WTC11 (cell line): ENCODE measurements around the gene HOXA5. TPM values are rescaled to one million over a fixed set of nuclear protein-coding genes. Genes with fewer than 3 reads are reported as not detected.
A peak's percentile ranks its signal among the peaks of the same experiment; 100 is the strongest.

ENCODE experiments used
- ATAC-seq: fragments of 200-7000 bp; cut with Tn5 transposase; 2 replicates; pipeline ENCODE4 v1.10.0; 2021; ENCODE audit warnings: mild to moderate bottlenecking, moderate library complexity
- CTCF ChIA-PET: fragments of 300-600 bp; sonication (Branson Sonifier 250); formaldehyde crosslinking; loops from one replicate; lab custom pipeline; 2021; ENCODE audit warnings: antibody characterized with exemption; lab: Charles Lee
- POLR2A ChIA-PET: fragments of 350-600 bp; sonication (Branson Sonifier 250); formaldehyde crosslinking; loops from one replicate; lab custom pipeline; 2021; ENCODE audit warnings: antibody characterized with exemption; lab: Charles Lee
- DNase-seq: peaks from one replicate; pipeline ENCODE4 v3.0.0; 2021; ENCODE audit warnings: low spot score
- H3K27ac Mint-ChIP-seq: 2 replicates; pipeline ENCODE4 v1.8.0; 2021; ENCODE audit warnings: mixed read lengths
- H3K27me3 Mint-ChIP-seq: 2 replicates; pipeline ENCODE4 v1.8.0; 2021; ENCODE audit warnings: low read depth, mild to moderate bottlenecking, moderate library complexity, mixed read lengths
- H3K36me3 Mint-ChIP-seq: 2 replicates; pipeline ENCODE4 v1.8.0; 2021; ENCODE audit warnings: mixed read lengths
- H3K4me1 Mint-ChIP-seq: 2 replicates; pipeline ENCODE4 v1.8.0; 2022; ENCODE audit warnings: mixed read lengths
- H3K4me3 Mint-ChIP-seq: 2 replicates; pipeline ENCODE4 v1.8.0; 2021; ENCODE audit warnings: mild to moderate bottlenecking, moderate library complexity, mixed read lengths
- H3K9me3 Mint-ChIP-seq: 2 replicates; pipeline ENCODE4 v1.8.0; 2021; ENCODE audit warnings: mixed read lengths
- CBFB ChIP-seq: sonication (generic); formaldehyde crosslinking; IDR thresholded peaks from 2 replicates; pipeline ENCODE4 v1.8.1; 2022; ENCODE audit warnings: mild to moderate bottlenecking, low read depth, missing genetic modification reagents
- CREM ChIP-seq: sonication (generic); formaldehyde crosslinking; IDR thresholded peaks from 2 replicates; pipeline ENCODE4 v1.8.1; 2022; ENCODE audit warnings: mild to moderate bottlenecking, missing genetic modification reagents, moderate library complexity
- GABPB1 ChIP-seq: sonication (generic); formaldehyde crosslinking; IDR thresholded peaks from 2 replicates; pipeline ENCODE4 v1.8.1; 2023; ENCODE audit warnings: mild to moderate bottlenecking, missing genetic modification reagents
- JAZF1 ChIP-seq: fragments of 250-450 bp; sonication (Bioruptor Pico); IDR thresholded peaks from 2 replicates; pipeline ENCODE4 v1.9.0; 2021; ENCODE audit warnings: moderate library complexity, mild to moderate bottlenecking, inconsistent platforms
- JUN ChIP-seq: sonication (generic); formaldehyde crosslinking; IDR thresholded peaks from 2 replicates; pipeline ENCODE4 v1.8.0; 2023; ENCODE audit warnings: mild to moderate bottlenecking, missing genetic modification reagents
- NFATC4 ChIP-seq: fragments of 250-450 bp; sonication (Bioruptor Pico); IDR thresholded peaks from 2 replicates; pipeline ENCODE4 v1.9.0; 2021; ENCODE audit warnings: mild to moderate bottlenecking
- NFYB ChIP-seq: sonication (generic); formaldehyde crosslinking; conservative IDR thresholded peaks from 2 replicates; pipeline ENCODE4 v1.8.0; 2022; ENCODE audit warnings: low read depth, missing genetic modification reagents
- NR1H2 ChIP-seq: sonication (generic); formaldehyde crosslinking; IDR thresholded peaks from 2 replicates; pipeline ENCODE4 v1.9.0; 2021; ENCODE audit warnings: mild to moderate bottlenecking, moderate library complexity, missing genetic modification reagents
- SMAD3 ChIP-seq: sonication (generic); formaldehyde crosslinking; IDR thresholded peaks from 2 replicates; pipeline ENCODE4 v1.8.0; 2022; ENCODE audit warnings: missing genetic modification reagents, mild to moderate bottlenecking, borderline replicate concordance
- TP53 ChIP-seq: sonication (generic); formaldehyde crosslinking; IDR thresholded peaks from 2 replicates; pipeline ENCODE4 v1.8.1; 2023; ENCODE audit warnings: mild to moderate bottlenecking, missing genetic modification reagents
- ZNF121 ChIP-seq: sonication (generic); formaldehyde crosslinking; IDR thresholded peaks from 2 replicates; pipeline ENCODE4 v1.8.0; 2023; ENCODE audit warnings: missing genetic modification reagents
- ZNF219 ChIP-seq: sonication (generic); formaldehyde crosslinking; IDR thresholded peaks from 2 replicates; pipeline ENCODE4 v1.8.0; 2023; ENCODE audit warnings: missing genetic modification reagents, mild to moderate bottlenecking, borderline replicate concordance
- ZNF317 ChIP-seq: sonication (generic); formaldehyde crosslinking; IDR thresholded peaks from 2 replicates; pipeline ENCODE4 v1.8.1; 2023; ENCODE audit warnings: low read depth, mild to moderate bottlenecking, moderate library complexity, missing genetic modification reagents, borderline replicate concordance
- total RNA-seq: library from RNA; stranded (reverse); gene quantifications from 3 replicates; pipeline ENCODE4 v1.2.3, GENCODE V29; 2021
- TF ChIP-seq, protein P1 (sequence below): sonication (generic); formaldehyde crosslinking; IDR thresholded peaks from 2 replicates; pipeline ENCODE4 v1.8.1; 2022; ENCODE audit warnings: mild to moderate bottlenecking, moderate library complexity, missing genetic modification reagents
- TF ChIP-seq, protein P2 (sequence below): sonication (generic); formaldehyde crosslinking; IDR thresholded peaks from 2 replicates; pipeline ENCODE4 v1.8.1; 2023; ENCODE audit warnings: mild to moderate bottlenecking, missing genetic modification reagents, moderate library complexity
- TF ChIP-seq, protein P3 (sequence below): fragments of 200-600 bp; IDR thresholded peaks from 2 replicates; pipeline ENCODE4 v1.8.0; 2022; ENCODE audit warnings: antibody characterized with exemption
- TF ChIP-seq, protein P4 (sequence below): fragments of 250-450 bp; sonication (Bioruptor Pico); IDR thresholded peaks from 2 replicates; pipeline ENCODE4 v1.9.0; 2021; ENCODE audit warnings: mild to moderate bottlenecking
- TF ChIP-seq, protein P5 (sequence below): sonication (generic); formaldehyde crosslinking; IDR thresholded peaks from 2 replicates; pipeline ENCODE4 v1.8.1; 2023; ENCODE audit warnings: mild to moderate bottlenecking, missing genetic modification reagents, moderate library complexity
- TF ChIP-seq, protein P6 (sequence below): sonication (generic); formaldehyde crosslinking; IDR thresholded peaks from 2 replicates; pipeline ENCODE4 v1.8.1; 2022; ENCODE audit warnings: mild to moderate bottlenecking, missing genetic modification reagents, moderate library complexity, borderline replicate concordance

HOXA5 gene
- total RNA-seq, 1 experiment from 2014 or later, result not detected

DNA sequence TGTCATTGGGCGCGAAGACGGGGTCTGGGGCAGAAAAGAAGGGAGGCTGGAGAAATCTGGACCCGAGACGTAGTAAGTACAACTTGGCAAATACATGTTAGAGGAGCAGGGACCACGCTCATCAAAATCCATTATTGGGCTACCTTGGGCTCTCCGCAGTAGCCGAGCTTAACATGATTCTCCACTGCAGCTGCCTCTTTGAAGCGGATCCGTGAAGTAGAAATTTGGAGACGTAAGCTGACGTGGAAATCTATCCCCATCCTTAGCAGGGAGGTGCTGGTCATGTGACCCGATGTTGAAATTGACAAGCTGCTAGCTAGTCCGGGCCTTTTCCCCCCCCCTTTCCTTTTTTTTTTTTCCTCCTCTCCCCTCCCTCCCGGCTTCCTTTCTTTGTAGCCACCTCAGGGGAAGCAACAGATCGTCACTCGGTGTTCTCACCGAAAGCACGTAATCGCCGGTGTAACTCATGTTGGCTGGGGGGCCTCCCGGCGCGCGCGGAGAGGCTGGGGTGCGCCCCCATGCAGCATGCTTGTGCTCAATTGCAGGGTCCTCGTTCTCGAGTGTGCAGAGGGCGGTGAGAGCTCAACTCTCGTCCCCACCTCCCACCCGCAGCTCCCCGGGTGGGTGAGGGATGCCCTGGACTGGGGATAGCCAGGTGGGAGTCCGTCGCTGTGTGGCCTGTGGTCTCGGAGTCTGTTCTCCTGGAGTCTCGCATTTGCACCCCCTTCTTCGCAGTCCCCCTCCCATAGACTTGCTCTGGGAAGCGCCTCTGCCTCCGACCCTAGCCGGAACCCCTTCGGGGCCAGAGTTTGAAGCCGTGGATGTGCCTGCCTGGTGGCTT lies 41.8 kb upstream of the HOXA5 start, which contains the start of gene HOXA11:
HOXA11 (minus strand) TSS at position 220 of the 841 bp plus-strand sequence; CDS start at position 132, 88 bp downstream.
- H3K4me3 Mint-ChIP-seq, result peak within 1 kb of the TSS; percentile 45
- no peak for DNase-seq
- CTCF ChIA-PET, result interaction anchor here (0.7 to 1.2 kb wide), 5 partner anchors 9 to 41 kb away, joined by 3 to 4 read pairs (median 3); partner anchors contain the start of gene HOXA5

DNA sequence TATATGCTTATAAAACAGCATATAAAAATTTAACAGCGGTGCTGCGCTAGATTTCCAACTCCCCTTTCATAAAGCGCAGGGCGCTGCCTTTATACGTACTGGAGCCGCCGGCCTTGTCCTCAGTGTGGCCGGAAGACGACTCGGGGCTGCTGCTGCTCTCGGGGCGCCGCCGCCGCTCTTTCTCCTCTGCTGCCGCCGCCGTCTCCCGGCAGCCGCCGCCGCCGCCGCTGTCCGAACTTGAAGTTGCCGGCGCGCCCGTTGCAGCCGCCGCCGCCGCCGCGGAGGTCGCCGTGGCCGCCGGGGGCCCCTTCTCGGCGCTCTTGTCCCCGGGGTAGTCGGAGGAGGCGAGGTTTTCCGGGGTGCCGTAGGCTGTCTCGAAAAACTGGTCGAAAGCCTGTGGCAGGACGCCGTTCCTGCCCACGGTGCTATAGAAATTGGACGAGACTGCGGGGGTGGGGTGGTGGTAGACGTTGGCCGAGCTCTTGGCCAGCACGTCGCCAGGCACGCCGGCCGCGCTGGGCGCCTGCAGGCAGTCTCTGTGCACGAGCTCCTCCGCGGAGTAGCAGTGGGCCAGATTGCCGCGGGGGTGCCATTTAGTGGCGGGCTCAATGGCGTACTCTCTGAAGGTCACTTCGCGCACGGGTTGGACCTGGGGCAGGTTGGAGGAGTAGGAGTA lies 41.0 kb upstream of the HOXA5 start:
- no peak for ATAC-seq
- POLR2A ChIA-PET, result no interaction called here
- no peaks in the 10 kb centered on the region for H3K9me3 Mint-ChIP-seq
- H3K27ac Mint-ChIP-seq, result no peak overlapping the region
- 0 out of 2 replicates have a peak, but pooled peaks cover 3% of the 10 kb centered on the region for H3K36me3 Mint-ChIP-seq
- peaks cover 100% of the 10 kb centered on the region for H3K27me3 Mint-ChIP-seq
- peaks cover 53% of the 10 kb centered on the region for H3K4me1 Mint-ChIP-seq
- CTCF ChIA-PET, result interaction anchor here (0.7 to 1.1 kb wide), 4 partner anchors 8 to 41 kb away, joined by 3 to 4 read pairs (median 4); partner anchors contain the start of gene HOXA5
- TF ChIP-seq, protein P1, sequence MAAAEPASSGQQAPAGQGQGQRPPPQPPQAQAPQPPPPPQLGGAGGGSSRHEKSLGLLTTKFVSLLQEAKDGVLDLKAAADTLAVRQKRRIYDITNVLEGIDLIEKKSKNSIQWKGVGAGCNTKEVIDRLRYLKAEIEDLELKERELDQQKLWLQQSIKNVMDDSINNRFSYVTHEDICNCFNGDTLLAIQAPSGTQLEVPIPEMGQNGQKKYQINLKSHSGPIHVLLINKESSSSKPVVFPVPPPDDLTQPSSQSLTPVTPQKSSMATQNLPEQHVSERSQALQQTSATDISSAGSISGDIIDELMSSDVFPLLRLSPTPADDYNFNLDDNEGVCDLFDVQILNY (CRISPR knock-in tag), result no peak
- no peak for TF ChIP-seq JAZF1 (CRISPR knock-in tag)
- peak; percentile 58 for DNase-seq
- H3K4me3 Mint-ChIP-seq, result peak overlapping the region; percentile 45

More for the DNA sequence above, 41.8 kb upstream of the HOXA5 start, which contains the start of gene HOXA11:
- ATAC-seq, result no peak
- no peak for TF ChIP-seq ZNF317 (CRISPR knock-in tag)
- TF ChIP-seq, protein P2, sequence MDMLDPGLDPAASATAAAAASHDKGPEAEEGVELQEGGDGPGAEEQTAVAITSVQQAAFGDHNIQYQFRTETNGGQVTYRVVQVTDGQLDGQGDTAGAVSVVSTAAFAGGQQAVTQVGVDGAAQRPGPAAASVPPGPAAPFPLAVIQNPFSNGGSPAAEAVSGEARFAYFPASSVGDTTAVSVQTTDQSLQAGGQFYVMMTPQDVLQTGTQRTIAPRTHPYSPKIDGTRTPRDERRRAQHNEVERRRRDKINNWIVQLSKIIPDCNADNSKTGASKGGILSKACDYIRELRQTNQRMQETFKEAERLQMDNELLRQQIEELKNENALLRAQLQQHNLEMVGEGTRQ (CRISPR knock-in tag), result peak; percentile 42; the same call in 1 of the 2 replicates
- TF ChIP-seq ZNF219 (CRISPR knock-in tag), result no peak
- no peaks in the 10 kb centered on the region for H3K9me3 Mint-ChIP-seq
- peaks cover 100% of the 10 kb centered on the region for H3K27me3 Mint-ChIP-seq
- peaks cover 52% of the 10 kb centered on the region for H3K4me1 Mint-ChIP-seq
- H3K27ac Mint-ChIP-seq, result no peak within 1 kb of the TSS
- POLR2A ChIA-PET, result no interaction called here
- H3K36me3 Mint-ChIP-seq, result 0 out of 2 replicates have a peak, but pooled peaks cover 3% of the 10 kb centered on the region

DNA sequence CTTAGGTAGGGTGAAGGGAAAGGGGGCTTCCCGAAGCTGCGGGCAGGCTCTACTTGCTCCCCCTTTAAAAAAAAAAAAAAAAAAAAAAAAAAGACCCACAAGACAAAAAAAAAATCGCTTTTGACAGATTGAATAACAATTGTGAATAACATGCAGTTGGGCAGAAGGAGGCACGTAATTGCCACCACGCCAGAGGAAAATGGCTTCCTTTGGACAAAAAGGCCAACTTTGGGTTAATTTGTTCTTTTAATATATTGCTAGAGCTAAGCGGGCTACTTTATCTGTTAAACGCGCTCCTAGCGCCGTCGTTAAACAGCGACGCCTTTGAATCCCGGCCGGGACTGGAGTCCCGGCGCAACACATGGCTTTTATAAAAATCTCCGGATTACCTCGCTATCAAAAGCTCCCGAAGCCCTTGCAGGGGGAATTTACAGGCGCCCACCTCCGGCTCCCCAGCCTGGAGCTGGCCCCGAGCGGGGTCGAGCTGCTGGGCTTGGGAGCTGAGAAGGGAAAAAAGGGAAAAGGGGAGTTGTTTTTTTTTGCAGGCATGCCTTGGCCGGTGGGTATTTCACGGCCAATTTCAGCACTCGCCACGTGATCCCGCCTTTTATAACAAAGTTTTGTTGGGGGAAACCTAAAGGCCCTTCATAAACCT lies 40.3 kb upstream of the HOXA5 start:
- H3K4me1 Mint-ChIP-seq, result peaks cover 55% of the 10 kb centered on the region
- DNase-seq (no peak), ATAC-seq (no peak)
- H3K27ac Mint-ChIP-seq, result no peak overlapping the region
- ChIA-PET CTCF (interaction anchor here (0.6 to 1.7 kb wide), 4 partner anchors 12 to 465 kb away, joined by 3 to 5 read pairs (median 4); partner anchors contain the start of gene HOXA5), POLR2A (interaction anchor here (0.6 kb wide), 1 partner anchor 227 kb away, joined by 4 read pairs; no protein-coding TSS in a partner anchor)
- peak overlapping the region; percentile 40 for H3K4me3 Mint-ChIP-seq
- 0 out of 2 replicates have a peak, but pooled peaks cover 3% of the 10 kb centered on the region for H3K36me3 Mint-ChIP-seq
- peaks cover 100% of the 10 kb centered on the region for H3K27me3 Mint-ChIP-seq
- H3K9me3 Mint-ChIP-seq, result no peaks in the 10 kb centered on the region
- no peak for TF ChIP-seq NFATC4
- TF ChIP-seq, protein P3, sequence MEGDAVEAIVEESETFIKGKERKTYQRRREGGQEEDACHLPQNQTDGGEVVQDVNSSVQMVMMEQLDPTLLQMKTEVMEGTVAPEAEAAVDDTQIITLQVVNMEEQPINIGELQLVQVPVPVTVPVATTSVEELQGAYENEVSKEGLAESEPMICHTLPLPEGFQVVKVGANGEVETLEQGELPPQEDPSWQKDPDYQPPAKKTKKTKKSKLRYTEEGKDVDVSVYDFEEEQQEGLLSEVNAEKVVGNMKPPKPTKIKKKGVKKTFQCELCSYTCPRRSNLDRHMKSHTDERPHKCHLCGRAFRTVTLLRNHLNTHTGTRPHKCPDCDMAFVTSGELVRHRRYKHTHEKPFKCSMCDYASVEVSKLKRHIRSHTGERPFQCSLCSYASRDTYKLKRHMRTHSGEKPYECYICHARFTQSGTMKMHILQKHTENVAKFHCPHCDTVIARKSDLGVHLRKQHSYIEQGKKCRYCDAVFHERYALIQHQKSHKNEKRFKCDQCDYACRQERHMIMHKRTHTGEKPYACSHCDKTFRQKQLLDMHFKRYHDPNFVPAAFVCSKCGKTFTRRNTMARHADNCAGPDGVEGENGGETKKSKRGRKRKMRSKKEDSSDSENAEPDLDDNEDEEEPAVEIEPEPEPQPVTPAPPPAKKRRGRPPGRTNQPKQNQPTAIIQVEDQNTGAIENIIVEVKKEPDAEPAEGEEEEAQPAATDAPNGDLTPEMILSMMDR, result no peak
- no peak for TF ChIP-seq CBFB (CRISPR knock-in tag)
- TF ChIP-seq, protein P4, sequence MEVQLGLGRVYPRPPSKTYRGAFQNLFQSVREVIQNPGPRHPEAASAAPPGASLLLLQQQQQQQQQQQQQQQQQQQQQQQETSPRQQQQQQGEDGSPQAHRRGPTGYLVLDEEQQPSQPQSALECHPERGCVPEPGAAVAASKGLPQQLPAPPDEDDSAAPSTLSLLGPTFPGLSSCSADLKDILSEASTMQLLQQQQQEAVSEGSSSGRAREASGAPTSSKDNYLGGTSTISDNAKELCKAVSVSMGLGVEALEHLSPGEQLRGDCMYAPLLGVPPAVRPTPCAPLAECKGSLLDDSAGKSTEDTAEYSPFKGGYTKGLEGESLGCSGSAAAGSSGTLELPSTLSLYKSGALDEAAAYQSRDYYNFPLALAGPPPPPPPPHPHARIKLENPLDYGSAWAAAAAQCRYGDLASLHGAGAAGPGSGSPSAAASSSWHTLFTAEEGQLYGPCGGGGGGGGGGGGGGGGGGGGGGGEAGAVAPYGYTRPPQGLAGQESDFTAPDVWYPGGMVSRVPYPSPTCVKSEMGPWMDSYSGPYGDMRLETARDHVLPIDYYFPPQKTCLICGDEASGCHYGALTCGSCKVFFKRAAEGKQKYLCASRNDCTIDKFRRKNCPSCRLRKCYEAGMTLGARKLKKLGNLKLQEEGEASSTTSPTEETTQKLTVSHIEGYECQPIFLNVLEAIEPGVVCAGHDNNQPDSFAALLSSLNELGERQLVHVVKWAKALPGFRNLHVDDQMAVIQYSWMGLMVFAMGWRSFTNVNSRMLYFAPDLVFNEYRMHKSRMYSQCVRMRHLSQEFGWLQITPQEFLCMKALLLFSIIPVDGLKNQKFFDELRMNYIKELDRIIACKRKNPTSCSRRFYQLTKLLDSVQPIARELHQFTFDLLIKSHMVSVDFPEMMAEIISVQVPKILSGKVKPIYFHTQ, result no peak
- TF ChIP-seq GABPB1 (CRISPR knock-in tag), result no peak
- no peak for TF ChIP-seq NR1H2 (CRISPR knock-in tag)
- TF ChIP-seq, protein P5, sequence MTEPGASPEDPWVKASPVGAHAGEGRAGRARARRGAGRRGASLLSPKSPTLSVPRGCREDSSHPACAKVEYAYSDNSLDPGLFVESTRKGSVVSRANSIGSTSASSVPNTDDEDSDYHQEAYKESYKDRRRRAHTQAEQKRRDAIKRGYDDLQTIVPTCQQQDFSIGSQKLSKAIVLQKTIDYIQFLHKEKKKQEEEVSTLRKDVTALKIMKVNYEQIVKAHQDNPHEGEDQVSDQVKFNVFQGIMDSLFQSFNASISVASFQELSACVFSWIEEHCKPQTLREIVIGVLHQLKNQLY (CRISPR knock-in tag), result no peak
- TF ChIP-seq SMAD3 (CRISPR knock-in tag), result no peak
- no peak for TF ChIP-seq NFYB (CRISPR knock-in tag)
- no peak for TF ChIP-seq TP53 (CRISPR knock-in tag)
- TF ChIP-seq, protein P6, sequence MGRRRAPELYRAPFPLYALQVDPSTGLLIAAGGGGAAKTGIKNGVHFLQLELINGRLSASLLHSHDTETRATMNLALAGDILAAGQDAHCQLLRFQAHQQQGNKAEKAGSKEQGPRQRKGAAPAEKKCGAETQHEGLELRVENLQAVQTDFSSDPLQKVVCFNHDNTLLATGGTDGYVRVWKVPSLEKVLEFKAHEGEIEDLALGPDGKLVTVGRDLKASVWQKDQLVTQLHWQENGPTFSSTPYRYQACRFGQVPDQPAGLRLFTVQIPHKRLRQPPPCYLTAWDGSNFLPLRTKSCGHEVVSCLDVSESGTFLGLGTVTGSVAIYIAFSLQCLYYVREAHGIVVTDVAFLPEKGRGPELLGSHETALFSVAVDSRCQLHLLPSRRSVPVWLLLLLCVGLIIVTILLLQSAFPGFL (CRISPR knock-in tag), result no peak
- no peak for TF ChIP-seq CREM
- no peak for TF ChIP-seq ZNF121 (CRISPR knock-in tag)
- no peak for TF ChIP-seq ZNF317 (CRISPR knock-in tag)
- TF ChIP-seq JUN, result no peak
